K562 (cell line): Measurements from ENCODE around the gene DIP2A. TPM values are rescaled to one million over a fixed set of nuclear protein-coding genes. Genes with fewer than 3 reads are reported as not detected.
A peak's percentile ranks its signal among the peaks of the same experiment; 100 is the strongest.

Source experiments
- ATAC-seq: fragments of 200-7000 bp; cut with Tn5 transposase; 3 replicates; pipeline ENCODE4 v1.9.1; 2020; ENCODE audit warnings: moderate library complexity
- BruUV-seq: library from RNA; stranded (reverse); fragments of 400-500 nt; replicated peaks from 2 replicates; lab custom pipeline; 2021; lab: Mats Ljungman, UMichigan
- CTCF ChIA-PET: fragments of 300-600 bp; formaldehyde crosslinking; extraction: SDS; loops from one replicate; lab custom pipeline; 2021; ENCODE audit warnings: low intra/inter-chr PET ratio; lab: Yijun Ruan, JAX
- POLR2A ChIA-PET: fragments of 300-600, 350-650 bp; sonication (Branson Sonifier 250); formaldehyde crosslinking; extraction: SDS; loops from one replicate; lab custom pipeline; 2021; ENCODE audit warnings: antibody characterized with exemption, inconsistent platforms; lab: Yijun Ruan, JAX
- DNase-seq, 4 experiments: peaks; one replicate each; pipeline versions ENCODE4 v3.0.0 to v3.0.0-alpha.2; 2011 to 2018; ENCODE audit warnings: low spot score in 3 of 4, mixed read lengths in 3 of 4; ENCODE audit errors: extremely low read depth in 1 of 4
- FAIRE-seq: peaks from 2 replicates; lab custom pipeline; 2011; peaks lifted over from hg19 to GRCh38; lab: Jason Lieb, UNC
- H2AFZ ChIP-seq: 2 replicates; pipeline ENCODE4 v1.6.0; 2011; ENCODE audit warnings: low read depth, low read length, control low read depth, inconsistent platforms
- H3K27ac ChIP-seq: fragments of 200-600 bp; 3 replicates; pipeline ENCODE4 v1.8.0; 2011; ENCODE audit warnings: low read depth, mild to moderate bottlenecking, control low read depth, inconsistent platforms, low read length, moderate library complexity, mixed read lengths; ENCODE audit errors: extremely low read depth
- H3K27me3 ChIP-seq, 2 experiments: fragments of 300-600 bp in 1 of 2; 2 replicates in 1 of 2; 3 replicates in 1 of 2; pipeline versions ENCODE4 v1.6.0 to v1.8.0; 2011; ENCODE audit warnings: inconsistent platforms in 2 of 2, low read length in 2 of 2, mild to moderate bottlenecking in 1 of 2, mixed read lengths in 1 of 2, moderate library complexity in 1 of 2; ENCODE audit not compliant: control insufficient read depth in 2 of 2, insufficient read depth in 2 of 2
- H3K36me3 ChIP-seq: fragments of 300-600 bp; 3 replicates; pipeline ENCODE4 v1.8.0; 2011; ENCODE audit warnings: mild to moderate bottlenecking, low read length, inconsistent platforms; ENCODE audit not compliant: control insufficient read depth, insufficient read depth
- H3K4me1 ChIP-seq, 2 experiments: fragments of 200-600 bp in 1 of 2; replicated peaks in 1 of 2; 2 replicates in 1 of 2; 3 replicates in 1 of 2; pipeline versions ENCODE4 v1.5.1 to v1.8.0; 2011; ENCODE audit warnings: inconsistent platforms in 2 of 2, low read length in 2 of 2, mild to moderate bottlenecking in 1 of 2, mixed read lengths in 1 of 2, moderate library complexity in 1 of 2; ENCODE audit not compliant: control insufficient read depth in 2 of 2, insufficient read depth in 2 of 2
- H3K4me2 ChIP-seq: 2 replicates; pipeline ENCODE4 v1.6.1; 2011; ENCODE audit warnings: low read length, control low read depth, inconsistent platforms, mixed read lengths; ENCODE audit not compliant: insufficient read depth
- H3K4me3 ChIP-seq: fragments of 200-600 bp; sonication (generic), shearing (Covaris generic); 2 replicates; pipeline ENCODE4 v1.5.1; 2016; ENCODE audit warnings: control low read depth, inconsistent platforms
- H3K79me2 ChIP-seq: fragments of 200-600 bp; 3 replicates; pipeline ENCODE4 v1.8.0; 2011; ENCODE audit warnings: low read length, inconsistent platforms; ENCODE audit not compliant: control insufficient read depth, insufficient read depth
- H3K9ac ChIP-seq, 2 experiments: 2 replicates each; pipeline versions ENCODE4 v1.6.0 to v1.6.1; 2011; ENCODE audit warnings: low read depth in 2 of 2, low read length in 2 of 2, control low read depth in 1 of 2, inconsistent platforms in 1 of 2, mild to moderate bottlenecking in 1 of 2, mixed read lengths in 1 of 2; ENCODE audit not compliant: insufficient read depth in 1 of 2
- H3K9me1 ChIP-seq: one replicate; pipeline ENCODE4 v1.6.0; 2011; ENCODE audit warnings: inconsistent platforms, mild to moderate bottlenecking, low read length, moderate library complexity; ENCODE audit not compliant: control insufficient read depth, insufficient read depth
- H3K9me3 ChIP-seq: replicated peaks from 2 replicates; pipeline ENCODE4 v1.5.1; 2011; ENCODE audit warnings: low read depth, low read length, inconsistent platforms; ENCODE audit not compliant: control insufficient read depth, insufficient read depth
- H4K20me1 ChIP-seq: replicated peaks from 2 replicates; pipeline ENCODE4 v1.6.1; 2011; ENCODE audit warnings: low read length, inconsistent platforms, mixed read lengths; ENCODE audit not compliant: control insufficient read depth, insufficient read depth
- BHLHE40 ChIP-seq: IDR thresholded peaks from 2 replicates; pipeline ENCODE4 v1.6.1; 2011; ENCODE audit warnings: low read length, improper control_type of control experiment
- CCNT2 ChIP-seq: IDR thresholded peaks from 2 replicates; pipeline ENCODE4 v1.6.1; 2011; ENCODE audit warnings: borderline replicate concordance, low read depth, mild to moderate bottlenecking, moderate library complexity, mixed read lengths, low read length; ENCODE audit not compliant: insufficient read length; ENCODE audit errors: extremely low read depth
- ETS1 ChIP-seq: conservative IDR thresholded peaks from 2 replicates; pipeline ENCODE4 v1.6.1; 2011; ENCODE audit warnings: low read depth, mild to moderate bottlenecking, low read length; ENCODE audit not compliant: control insufficient read depth
- GATAD2B ChIP-seq: fragments of 450-650 bp; IDR thresholded peaks from 2 replicates; pipeline ENCODE4 v1.6.1; 2017; ENCODE audit warnings: mild to moderate bottlenecking, borderline replicate concordance
- NKRF ChIP-seq: fragments of 450-650 bp; IDR thresholded peaks from 2 replicates; pipeline ENCODE4 v1.6.1; 2016; ENCODE audit warnings: borderline replicate concordance
- NONO ChIP-seq, 2 experiments: fragments of 200-400 bp in 1 of 2; fragments of 450-650 bp in 1 of 2; formaldehyde crosslinking in 1 of 2; IDR thresholded peaks; 2 replicates each; pipeline ENCODE4 v1.6.1; 2017; ENCODE audit warnings: low read depth in 2 of 2, mild to moderate bottlenecking in 2 of 2, moderate library complexity in 2 of 2, low read length in 1 of 2
- PREB ChIP-seq: sonication (generic); formaldehyde crosslinking; IDR thresholded peaks from 2 replicates; pipeline ENCODE4 v1.8.1; 2023; ENCODE audit warnings: mild to moderate bottlenecking, missing genetic modification reagents
- SMAD1 ChIP-seq: fragments of 150-350 bp; IDR thresholded peaks from 2 replicates; pipeline ENCODE4 v1.6.1; 2014; ENCODE audit warnings: low read length, low read depth; ENCODE audit not compliant: partially characterized antibody
- TFE3 ChIP-seq: fragments of 450-650 bp; formaldehyde crosslinking; IDR thresholded peaks from 2 replicates; pipeline ENCODE4 v1.4.0; 2020; ENCODE audit warnings: mild to moderate bottlenecking, mixed read lengths
- TRIM24 ChIP-seq, 2 experiments: fragments of 450-650 bp; IDR thresholded peaks; 2 replicates each; pipeline ENCODE4 v1.6.1; 2016
- XRCC3 ChIP-seq: fragments of 450-650 bp; IDR thresholded peaks from 2 replicates; pipeline ENCODE4 v1.6.1; 2017; ENCODE audit warnings: mild to moderate bottlenecking, moderate library complexity
- ZNF398 ChIP-seq: fragments of 250-450 bp; sonication (Bioruptor Pico); IDR thresholded peaks from 2 replicates; pipeline ENCODE4 v1.8.0; 2021; ENCODE audit warnings: moderate library complexity, mild to moderate bottlenecking, inconsistent platforms
- ZNF57 ChIP-seq: fragments of 450-650 bp; formaldehyde crosslinking; IDR thresholded peaks from 2 replicates; pipeline ENCODE4 v1.4.0; 2020; ENCODE audit warnings: mild to moderate bottlenecking, moderate library complexity
- ZNF644 ChIP-seq: fragments of 200-800 bp; sonication (Bioruptor generic); IDR thresholded peaks from 2 replicates; pipeline ENCODE4 v1.6.1; 2016; ENCODE audit warnings: low read depth, missing genetic modification characterization, missing compliant biosample characterization
- WGBS: fragments of 100-300 bp; shearing (Covaris generic); methylation state at CpG from one replicate; pipeline ENCODE4 v1.1.6; 2016; ENCODE audit warnings: low coverage, mixed read lengths; ENCODE audit not compliant: insufficient coverage; ENCODE audit errors: missing lambda C conversion rate; 5-methylcytosine and 5-hydroxymethylcytosine counted together
- in situ Hi-C: fragments of 300-500 bp; cut with MboI; formaldehyde crosslinking; loops from 4 replicates; pipeline ENCODE4 v1.15.0; 2018; ENCODE audit warnings: inconsistent platforms, mixed read lengths
- intact Hi-C: fragments of 100-400 bp; cut with micrococcal nuclease; formaldehyde crosslinking; loops from 2 replicates; pipeline ENCODE4 v1.14.2; 2022
- polyA plus RNA-seq, 8 experiments: library from polyadenylated mRNA; depleted of rRNA in 4 of 8; stranded (reverse) in 5 of 8; unstranded in 3 of 8; fragments of >200 nt; fragmentation: Nextera tagmentation in 2 of 8; fragmentation: Illumina TruSeq in 1 of 8; extraction: Ambion mirVana in 2 of 8; extraction: Trizol in 1 of 8; gene quantifications; 2 replicates each; pipeline versions ENCODE4 v1.2.1 to v1.2.3, GENCODE V29; 2011 to 2014; ENCODE audit warnings: inconsistent platforms in 1 of 8, missing spikeins in 1 of 8
- total RNA-seq, 7 experiments: library from RNA; depleted of rRNA in 6 of 7; stranded (reverse); fragments of >200 nt in 6 of 7; fragmentation: Illumina TruSeq in 2 of 7; extraction: Trizol in 2 of 7; gene quantifications; 2 replicates each; pipeline versions ENCODE4 v1.2.1 to v1.2.3, GENCODE V29; 2011 to 2021; ENCODE audit warnings: low replicate concordance in 1 of 7

Gene DIP2A
- total and polyA plus RNA-seq, 9 of the 15 experiments (the other 6 are each of a cell fraction or from before 2014, with no cell fraction given): 4.3 to 34.5 (median 20.3) TPM

GRCh38 chr21:46459024-46459355 lies 299 bp downstream of the DIP2A start:
- no TSS peak for BruUV-seq
- Histone ChIP-seq H3K79me2 (peaks cover 72% of the 10 kb centered on the region), H3K9me3 (no peaks in the 10 kb centered on the region), H3K9ac (peak overlapping the region; percentile 79 to 98; a peak in 3 of 4 replicates), H3K9me1 (no peaks in the 10 kb centered on the region), H2AFZ (peak overlapping the region; percentile 93), H3K27me3 (no peaks in the 10 kb centered on the region), H4K20me1 (no peaks in the 10 kb centered on the region), H3K4me2 (peak overlapping the region; percentile 85; the same call in 1 of the 2 replicates), H3K27ac (peak overlapping the region; percentile 83), H3K36me3 (peaks cover 52% of the 10 kb centered on the region), H3K4me3 (peak overlapping the region; percentile 69), H3K4me1 (peaks cover 28 to 30% of the 10 kb centered on the region in 2 experiments)
- WGBS: 0% methylated on average over 12 of the region's 36 CpGs
- in situ Hi-C loops: no loop called here
- CTCF ChIA-PET: no interaction called here
- ATAC-seq (no peak), DNase-seq (no peak), FAIRE-seq (no peak)
- POLR2A ChIA-PET: interaction anchor here (0.6 to 3.7 kb wide), 10 partner anchors 11 to 315 kb away, joined by 3 to 47 read pairs (median 4); no protein-coding TSS in a partner anchor
- intact Hi-C loops: loop anchor here (2.0 to 10.0 kb wide), 3 partner anchors 60 to 234 kb away; partner anchors contain the start of genes LSS, MCM3AP and YBEY
- no peak for TF ChIP-seq CCNT2
- 0 out of 2 replicates have a peak, but pooled peaks have one; percentile 3 for TF ChIP-seq GATAD2B
- 0 out of 2 replicates have a peak, but pooled peaks have one; percentile 50 for TF ChIP-seq ETS1
- no peak for TF ChIP-seq BHLHE40
- TF ChIP-seq ZNF644: no peak
- TF ChIP-seq NKRF: no peak
- no peak for TF ChIP-seq ZNF398 (CRISPR knock-in tag)
- no peak for TF ChIP-seq TFE3 (CRISPR knock-in tag)
- no peak for TF ChIP-seq XRCC3
- no peak for TF ChIP-seq ZNF57 (CRISPR knock-in tag)
- TF ChIP-seq SMAD1: peak; percentile 18
- peak; percentile 34 to 82; a peak in 1 of 4 replicates for TF ChIP-seq NONO (IDR thresholded peaks at IDR 0.05; ENCODE audit: low read depth in 2 of 2, low read length in 1 of 2)
- no peak for TF ChIP-seq TRIM24 (IDR thresholded peaks at IDR 0.05)
- TF ChIP-seq PREB (CRISPR knock-in tag): no peak
